ENCODE results near the gene ENTPD2. TPM values are rescaled to one million over a fixed set of nuclear protein-coding genes. Genes with fewer than 3 reads are reported as not detected.

The ENTPD2 gene
- not detected for total RNA-seq

GRCh38 chr9:137053944-137054931 lies at the start of gene ENTPD2:
TSS of gene ENTPD2 (minus strand) at chr9:137054061. CDS start at chr9:137053997, 64 bp downstream.
- POLR2A ChIA-PET, result no interaction called here

GRCh38 chr9:137103206-137103999 lies 49.5 kb upstream of the ENTPD2 start:
- ChIA-PET CTCF (no interaction called here), POLR2A (no interaction called here)

More at GRCh38 chr9:137053944-137054931, at the start of gene ENTPD2:
- CTCF ChIA-PET, result interaction anchor here (1.6 to 3.2 kb wide), 4 partner anchors 10 to 20 kb away, joined by 5 to 13 read pairs (median 10); no protein-coding TSS in a partner anchor

GRCh38 chr9:137099231-137099630 lies 45.4 kb upstream of the ENTPD2 start:
- ChIA-PET POLR2A (no interaction called here), CTCF (no interaction called here)

GRCh38 chr9:137097761-137098462 lies 44.1 kb upstream of the ENTPD2 start:
- CTCF ChIA-PET, result interaction anchor here (0.6 to 2.7 kb wide), 2 partner anchors 139 to 151 kb away, joined by 3 to 14 read pairs; no protein-coding TSS in a partner anchor
- POLR2A ChIA-PET, result interaction anchor here (1.2 to 2.5 kb wide), 2 partner anchors 12 to 71 kb away, joined by 3 to 33 read pairs; partner anchors contain the start of gene MAN1B1

- POLR2A ChIA-PET, result interaction anchor here (1.2 to 2.5 kb wide), 5 partner anchors 11 to 72 kb away, joined by 3 to 33 read pairs (median 5); partner anchors contain the start of genes MAN1B1 and SAPCD2
Measured at GRCh38 chr9:137096785-137097546, 43.1 kb upstream of the ENTPD2 start.

GRCh38 chr9:137095664-137096517 lies 42.0 kb upstream of the ENTPD2 start:
- POLR2A ChIA-PET, result interaction anchor here (0.6 to 2.5 kb wide), 10 partner anchors 9 to 669 kb away, joined by 3 to 33 read pairs (median 5); partner anchors contain the start of genes ANAPC2, MAN1B1, SAPCD2 and SSNA1
- CTCF ChIA-PET, result interaction anchor here (0.5 to 2.7 kb wide), 19 partner anchors 9 to 289 kb away, joined by 3 to 15 read pairs (median 4); partner anchors contain the start of genes FUT7, MAN1B1, RABL6 and SAPCD2

More at GRCh38 chr9:137096785-137097546, 43.1 kb upstream of the ENTPD2 start:
- CTCF ChIA-PET, result interaction anchor here (0.6 to 2.7 kb wide), 5 partner anchors 10 to 152 kb away, joined by 3 to 15 read pairs (median 6); partner anchors contain the start of genes MAN1B1 and SAPCD2

GRCh38 chr9:137089232-137089947 lies 35.5 kb upstream of the ENTPD2 start:
- ChIA-PET POLR2A (interaction anchor here (1.1 kb wide), 1 partner anchor 19 kb away, joined by 3 read pairs; no protein-coding TSS in a partner anchor), CTCF (interaction anchor here (1.0 to 8.4 kb wide), 2 partner anchors 22 to 147 kb away, joined by 3 to 72 read pairs; partner anchors contain the start of gene SAPCD2)

GRCh38 chr9:137088121-137088520 lies 34.3 kb upstream of the ENTPD2 start:
- POLR2A ChIA-PET, result interaction anchor here (0.6 to 1.5 kb wide), 4 partner anchors 21 to 331 kb away, joined by 3 to 4 read pairs (median 4); partner anchors contain the start of gene RABL6
- CTCF ChIA-PET, result interaction anchor here (0.5 to 8.4 kb wide), 3 partner anchors 21 to 421 kb away, joined by 3 to 72 read pairs (median 3); partner anchors contain the start of gene SAPCD2

- ChIA-PET POLR2A (interaction anchor here (0.6 to 2.7 kb wide), 9 partner anchors 9 to 360 kb away, joined by 3 to 33 read pairs (median 4); partner anchors contain the start of genes RABL6, RNF208, TUBB4B and UAP1L1), CTCF (interaction anchor here (0.5 to 8.4 kb wide), 5 partner anchors 9 to 421 kb away, joined by 3 to 72 read pairs (median 7); partner anchors contain the start of gene SAPCD2)
Measured at GRCh38 chr9:137087409-137087925, 33.6 kb upstream of the ENTPD2 start.

- POLR2A ChIA-PET, result interaction anchor here (0.6 to 2.7 kb wide), 19 partner anchors 9 to 519 kb away, joined by 3 to 33 read pairs (median 4); partner anchors contain the start of genes ABCA2, ARRDC1, DPP7 and RABL6
- CTCF ChIA-PET, result interaction anchor here (0.7 to 8.4 kb wide), 8 partner anchors 9 to 154 kb away, joined by 3 to 72 read pairs (median 6); partner anchors contain the start of genes SAPCD2 and TUBB4B
Measured at GRCh38 chr9:137086531-137087408, 32.9 kb upstream of the ENTPD2 start, which contains the start of gene MAN1B1. TSS of gene MAN1B1 (plus strand) at chr9:137086985. CDS start at chr9:137087000, 15 bp downstream.

GRCh38 chr9:137085920-137086530 lies 32.2 kb upstream of the ENTPD2 start:
- ChIA-PET CTCF (interaction anchor here (0.7 to 8.4 kb wide), 8 partner anchors 10 to 194 kb away, joined by 3 to 72 read pairs (median 6); partner anchors contain the start of genes SAPCD2 and TUBB4B), POLR2A (interaction anchor here (0.6 to 2.7 kb wide), 14 partner anchors 10 to 519 kb away, joined by 3 to 33 read pairs (median 4); partner anchors contain the start of genes ABCA2, ARRDC1, DPP7 and RNF208)

GRCh38 chr9:137084526-137084925 lies 30.7 kb upstream of the ENTPD2 start:
- ChIA-PET CTCF (interaction anchor here (0.6 to 8.4 kb wide), 5 partner anchors 11 to 202 kb away, joined by 3 to 72 read pairs (median 4); partner anchors contain the start of gene SAPCD2), POLR2A (interaction anchor here (0.6 to 2.7 kb wide), 3 partner anchors 10 to 540 kb away, joined by 3 to 28 read pairs (median 5); partner anchors contain the start of gene SAPCD2)

- ChIA-PET POLR2A (no interaction called here), CTCF (interaction anchor here (8.4 kb wide), 1 partner anchor 16 kb away, joined by 72 read pairs; the partner anchor contains the start of gene SAPCD2)
Measured at GRCh38 chr9:137083394-137084004, 29.6 kb upstream of the ENTPD2 start.
